ENCODE results near the gene DDIT3. TPM values are rescaled to one million over a fixed set of nuclear protein-coding genes. Genes with fewer than 3 reads are reported as not detected.

The DDIT3 gene
- total and polyA plus RNA-seq, 2 of the 4 experiments (the other 2 are of a cell fraction): 19.4 to 54.4 TPM

- no peak overlapping the region for H2BK15ac ChIP-seq (ENCODE audit: low read depth, low read length)
Measured at GRCh38 chr12:57533108-57533507, 12.8 kb upstream of the DDIT3 start.

More at GRCh38 chr12:57533108-57533507, 12.8 kb upstream of the DDIT3 start:
- H2BK20ac ChIP-seq (ENCODE audit: low read depth, low read length): no peak overlapping the region
- H3K23ac ChIP-seq (ENCODE audit: low read depth, low read length): no peak overlapping the region
- intact Hi-C loops (cut with micrococcal nuclease) (no loop called here), dilution Hi-C loops (cut with HindIII; ENCODE audit: low sequenced_read_pairs, unreplicated experiment) (no loop called here), in situ Hi-C loops (cut with MboI; ENCODE audit: low sequenced_read_pairs) (no loop called here)
- no peak overlapping the region for H2BK5ac ChIP-seq (ENCODE audit: low read depth, low read length, poor library complexity, severe bottlenecking)
- no peaks in the 10 kb centered on the region for H3K27me3 ChIP-seq (ENCODE audit: control insufficient read depth, insufficient read depth, low read length)
- H3K4me1 ChIP-seq (ENCODE audit: control insufficient read depth, insufficient read depth, low read length): no peaks in the 10 kb centered on the region
- H3K79me1 ChIP-seq (ENCODE audit: low read depth in 1 of 2, low read length in 2 of 2): peaks cover 22 to 46% of the 10 kb centered on the region in 2 experiments
- no TSS peak for BruUV-seq (replicated peaks)
- TF ChIP-seq FOS (IDR thresholded peaks at IDR 0.05; ENCODE audit: low read depth, low read length) (no peak), POLR2A (IDR thresholded peaks at IDR 0.05; ENCODE audit: low read depth, low read length) (no peak), USF2 (IDR thresholded peaks at IDR 0.05; ENCODE audit: low read depth, low read length) (no peak), ELK1 (IDR thresholded peaks at IDR 0.05; ENCODE audit: borderline replicate concordance, low read depth, low read length) (no peak), MXI1 (IDR thresholded peaks at IDR 0.05; ENCODE audit: borderline replicate concordance, low read depth, low read length) (no peak), SMC3 (IDR thresholded peaks at IDR 0.05; ENCODE audit: low read depth, low read length) (no peak)
- H3K4ac ChIP-seq (ENCODE audit: low read depth, low read length): no peak overlapping the region
- H3K27ac ChIP-seq (ENCODE audit: insufficient read depth, low read length): no peak overlapping the region
- no peak overlapping the region for H4K91ac ChIP-seq (ENCODE audit: insufficient read depth, low read depth, low read length)
- no peak for ATAC-seq (ENCODE audit: low read depth)
- POLR2A ChIA-PET (ENCODE audit: unreplicated experiment): no interaction called here
- H3K9me1 ChIP-seq (ENCODE audit: insufficient read depth, low read length): peaks cover 6% of the 10 kb centered on the region; the same call in 1 of the 2 replicates
- no peak overlapping the region for H2AFZ ChIP-seq (replicated peaks; ENCODE audit: low read length, poor library complexity)
- no peak overlapping the region for H2AK5ac ChIP-seq (ENCODE audit: low read depth, low read length)
- no peak overlapping the region for H3K4me3 ChIP-seq (ENCODE audit: insufficient read depth, low read depth, low read length)
- no peak for DNase-seq
- H4K5ac ChIP-seq (ENCODE audit: low read depth, low read length): no peak overlapping the region
- H3K18ac ChIP-seq (ENCODE audit: low read depth, low read length): no peak overlapping the region
- peaks cover 4% of the 10 kb centered on the region for H4K20me1 ChIP-seq (ENCODE audit: insufficient read depth, low read length)
- H3K56ac ChIP-seq (ENCODE audit: extremely low read depth, insufficient read depth, low read length): no peak overlapping the region
- no peak overlapping the region for H4K8ac ChIP-seq (ENCODE audit: low read depth in 2 of 2, low read length in 2 of 2)
- H3K9ac ChIP-seq (ENCODE audit: low read depth, low read length): no peak overlapping the region
- H2AK9ac ChIP-seq (replicated peaks; ENCODE audit: low read depth, low read length, poor library complexity): no peak overlapping the region
- H3K9me3 ChIP-seq (ENCODE audit: control insufficient read depth, insufficient read depth, low read length): no peaks in the 10 kb centered on the region
- H3K4me2 ChIP-seq (ENCODE audit: low read depth, low read length): no peak overlapping the region
- CTCF ChIA-PET: no interaction called here
- WGBS, 2 experiments (ENCODE audit: extremely low coverage in 2 of 2, insufficient read length in 1 of 2): no CpG with 5 or more reads among the region's 8 CpGs
- H2BK120ac ChIP-seq (ENCODE audit: low read depth, low read length): no peak overlapping the region
- H3K36me3 ChIP-seq (ENCODE audit: control insufficient read depth, insufficient read depth, low read length): peaks cover 70% of the 10 kb centered on the region
- H3K14ac ChIP-seq (replicated peaks; ENCODE audit: low read depth, low read length): no peak overlapping the region

All from IMR-90 (cell line).